ENCODE measurements around the gene LDLRAD1.
"Not testable (repeated sequence)": the region's sequence is repeated elsewhere in the genome, so short reads cannot be mapped to it uniquely, and the experiment has no call there.

The LDLRAD1 gene

DNA sequence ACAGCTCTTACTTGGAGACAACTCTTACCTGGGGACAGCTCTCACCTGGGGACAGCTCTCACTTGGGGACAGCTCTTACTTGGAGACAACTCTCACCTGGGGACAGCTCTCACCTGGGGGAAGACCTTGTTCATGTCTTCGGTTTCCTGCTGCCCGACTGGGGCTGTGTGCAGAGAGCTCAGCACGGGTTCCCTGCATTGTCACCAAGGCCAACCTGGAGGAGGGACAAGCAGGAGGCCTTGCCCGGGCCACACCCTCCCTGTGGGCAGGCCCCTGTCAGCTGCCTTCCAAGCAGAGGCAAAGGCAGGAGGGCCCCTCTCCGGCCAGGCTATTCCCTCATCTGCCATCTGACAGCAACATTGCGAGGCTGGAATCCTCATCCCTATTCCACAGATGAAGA lies at the start of gene LDLRAD1:
Gene LDLRAD1 (minus strand): TSS at position 208 of the 400 bp plus-strand sequence. CDS start 74 bp downstream, at position 134.
- peaks cover 25% of the 10 kb centered on the region for H3K27me3 Mint-ChIP-seq
- CTCF ChIA-PET: no interaction called here

DNA sequence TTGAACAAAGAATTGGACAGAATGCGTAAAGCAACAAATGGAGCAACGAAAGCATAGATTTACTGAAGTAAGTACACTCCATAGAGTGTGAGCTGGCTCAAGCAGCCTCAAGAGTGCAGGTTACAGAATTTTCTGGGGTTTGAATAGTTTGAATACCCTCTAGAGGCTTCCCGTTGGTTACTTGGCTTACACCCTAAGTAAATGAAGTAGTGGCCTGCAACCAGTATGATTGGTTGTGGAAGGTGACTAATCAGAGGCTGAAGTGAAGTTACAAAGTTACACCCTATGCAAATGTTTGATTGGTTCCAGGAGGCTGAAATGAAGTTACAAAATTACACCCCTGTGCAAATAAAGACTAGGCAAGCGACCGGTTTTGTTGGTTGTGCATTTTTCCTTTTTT lies 46.3 kb upstream of the LDLRAD1 start:
- no peak for DNase-seq
- Mint-ChIP-seq H3K27me3 (no peaks in the 10 kb centered on the region), H3K27ac (no peak overlapping the region), H3K9me3 (no peaks in the 10 kb centered on the region), H3K4me3 (no peak overlapping the region), H3K36me3 (peaks cover 17% of the 10 kb centered on the region), H3K4me1 (no peaks in the 10 kb centered on the region)
- CTCF ChIA-PET: no interaction called here

More for the DNA sequence above, at the start of gene LDLRAD1:
- Mint-ChIP-seq H3K9me3 (no peaks in the 10 kb centered on the region), H3K4me1 (no peaks in the 10 kb centered on the region), H3K27ac (peak within 1 kb of the TSS; percentile 58), H3K36me3 (no peaks in the 10 kb centered on the region), H3K4me3 (no peak within 1 kb of the TSS)
- no peak for DNase-seq

GRCh38 chr1:54054438-54054749 lies 36.4 kb upstream of the LDLRAD1 start:
- no peak overlapping the region for H3K4me3 Mint-ChIP-seq
- no peaks in the 10 kb centered on the region for H3K27me3 Mint-ChIP-seq
- no peak overlapping the region for H3K27ac Mint-ChIP-seq
- peaks cover 24% of the 10 kb centered on the region for H3K36me3 Mint-ChIP-seq
- DNase-seq: no peak
- H3K9me3 Mint-ChIP-seq: no peaks in the 10 kb centered on the region
- CTCF ChIA-PET: interaction anchor here (0.9 to 1.5 kb wide), 6 partner anchors 9 to 435 kb away, joined by 3 to 8 read pairs (median 4); no protein-coding TSS in a partner anchor
- H3K4me1 Mint-ChIP-seq: peaks cover 39% of the 10 kb centered on the region

DNA sequence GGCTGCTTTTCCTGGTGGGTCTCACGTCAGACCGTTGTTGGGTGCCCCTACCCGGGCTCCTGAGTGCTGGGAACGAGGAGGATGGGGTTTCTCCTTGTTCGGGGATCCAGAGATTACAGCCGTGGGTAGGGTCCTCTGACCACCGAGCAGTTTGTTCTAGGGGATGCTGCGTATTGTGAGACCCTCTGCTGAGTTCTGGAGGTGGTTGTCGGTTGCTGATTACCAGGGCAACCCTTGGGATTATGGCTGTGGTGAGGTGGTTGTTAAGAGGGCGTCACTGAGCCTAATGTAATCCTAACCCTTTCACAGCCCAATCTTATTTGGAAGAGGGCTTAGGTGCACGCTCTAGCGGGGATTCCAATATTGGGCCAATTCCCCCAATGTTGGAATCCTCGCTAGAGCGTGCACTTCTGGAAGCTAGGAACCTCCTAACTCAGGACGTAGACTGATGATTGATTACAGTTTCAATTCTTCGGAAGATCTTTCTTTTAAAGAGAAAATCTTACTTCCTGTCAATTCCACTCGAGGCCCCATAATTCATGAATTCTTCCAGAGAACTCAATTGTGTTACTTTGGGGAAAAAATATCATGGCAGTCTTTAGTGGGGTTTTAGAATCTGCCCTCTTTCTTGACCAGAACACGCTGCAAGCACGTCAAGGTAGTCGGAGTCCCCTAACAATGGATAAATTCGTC lies 35.9 kb upstream of the LDLRAD1 start:
- Mint-ChIP-seq H3K4me3 (no peak overlapping the region), H3K27me3 (no peaks in the 10 kb centered on the region), H3K4me1 (peaks cover 39% of the 10 kb centered on the region), H3K9me3 (no peaks in the 10 kb centered on the region), H3K36me3 (peaks cover 22% of the 10 kb centered on the region), H3K27ac (no peak overlapping the region)
- CTCF ChIA-PET: interaction anchor here (0.9 to 1.5 kb wide), 6 partner anchors 9 to 436 kb away, joined by 3 to 8 read pairs (median 4); no protein-coding TSS in a partner anchor
- no peak for DNase-seq

DNA sequence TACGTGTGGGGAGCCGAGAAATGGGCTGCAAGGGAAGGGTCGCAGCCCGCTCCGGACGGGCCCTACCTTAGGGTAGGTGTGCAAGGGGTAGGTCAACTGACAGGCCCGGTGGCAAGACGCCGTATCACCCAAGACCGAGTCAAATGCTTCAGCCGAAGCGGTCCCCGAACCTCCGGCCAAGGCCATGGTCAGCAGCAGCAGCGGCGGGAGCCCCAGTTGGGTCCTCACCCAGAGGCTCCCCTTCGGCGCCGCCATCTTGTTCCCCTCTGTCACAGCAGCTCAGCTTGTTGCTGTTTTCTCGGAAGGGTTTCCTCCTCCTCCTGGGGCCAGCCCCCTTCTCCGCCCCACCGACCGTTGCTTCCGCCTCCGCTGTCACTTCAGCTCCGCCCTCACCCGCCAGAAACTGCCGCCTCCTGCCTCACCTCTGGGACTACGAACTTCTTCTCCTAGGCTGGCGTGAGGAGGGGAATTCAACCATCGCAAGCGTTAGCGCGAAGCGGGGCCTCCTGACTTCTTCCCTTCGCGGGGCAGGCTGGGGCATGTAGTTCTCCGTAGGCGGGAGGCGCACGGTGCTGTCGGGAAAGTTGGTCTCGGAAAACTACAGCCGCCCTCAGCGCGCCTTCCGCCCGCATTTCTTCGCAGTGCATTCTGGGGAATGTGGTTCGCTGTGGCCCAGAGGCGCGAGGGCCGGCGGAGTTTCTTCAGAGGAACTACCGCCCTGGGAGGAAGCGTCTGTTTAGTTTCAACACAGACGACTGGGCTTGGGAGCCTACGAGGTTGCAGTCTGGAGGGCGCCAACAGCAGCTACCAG lies 35.2 kb upstream of the LDLRAD1 start, which contains the start of the genes TCEANC2 and TMEM59:
Gene TCEANC2 (plus strand): TSS at position 675 of the 811 bp plus-strand sequence. CDS start 815 bp downstream, outside the sequence.
Gene TMEM59 (minus strand): TSS at position 271 of the 811 bp plus-strand sequence. CDS start 16 bp downstream, at position 255.
- peaks cover 39% of the 10 kb centered on the region for H3K4me1 Mint-ChIP-seq
- H3K27me3 Mint-ChIP-seq: no peaks in the 10 kb centered on the region
- no peak within 1 kb of the TSS for H3K4me3 Mint-ChIP-seq
- CTCF ChIA-PET: interaction anchor here (0.7 kb wide), 1 partner anchor 193 kb away, joined by 3 read pairs; no protein-coding TSS in a partner anchor
- no peak within 1 kb of the TSS for H3K27ac Mint-ChIP-seq
- no peaks in the 10 kb centered on the region for H3K9me3 Mint-ChIP-seq
- DNase-seq: peak; percentile 99
- peaks cover 21% of the 10 kb centered on the region for H3K36me3 Mint-ChIP-seq

- CTCF ChIA-PET: interaction anchor here (0.7 to 1.2 kb wide), 3 partner anchors 22 to 192 kb away, joined by 3 read pairs; no protein-coding TSS in a partner anchor
- H3K4me1 Mint-ChIP-seq: peaks cover 40% of the 10 kb centered on the region
- H3K36me3 Mint-ChIP-seq: peaks cover 16% of the 10 kb centered on the region
- no peaks in the 10 kb centered on the region for H3K9me3 Mint-ChIP-seq
- H3K27ac Mint-ChIP-seq: no peak overlapping the region
- no peak overlapping the region for H3K4me3 Mint-ChIP-seq
- no peaks in the 10 kb centered on the region for H3K27me3 Mint-ChIP-seq
- DNase-seq: peak; percentile 64
Observed at GRCh38 chr1:54052431-54052933, 34.5 kb upstream of the LDLRAD1 start.

DNA sequence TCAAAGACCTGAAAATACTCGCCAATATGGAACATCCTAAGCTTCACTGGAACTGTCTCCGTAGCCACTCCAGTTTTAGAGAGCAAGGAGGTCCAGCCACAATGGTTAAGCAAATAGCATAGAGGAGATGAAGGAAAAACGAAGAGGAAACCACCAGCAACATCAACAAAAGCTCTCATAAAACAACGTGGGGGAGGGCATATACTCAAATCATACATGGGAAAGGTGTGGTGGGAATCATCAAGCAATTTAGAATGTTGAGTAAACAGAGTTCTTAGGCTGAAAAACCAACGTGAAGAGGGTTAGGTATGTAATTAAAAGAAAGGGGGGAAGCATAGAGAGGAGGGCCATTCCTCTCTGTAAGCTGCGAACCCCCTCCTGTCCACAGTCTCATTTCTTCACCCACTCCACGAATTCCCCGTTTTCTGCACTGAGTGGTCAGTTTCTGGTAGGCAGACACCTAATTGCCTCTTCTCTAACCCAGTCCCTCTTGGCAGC lies 34.0 kb upstream of the LDLRAD1 start:
- Mint-ChIP-seq H3K9me3 (no peaks in the 10 kb centered on the region), H3K27ac (no peak overlapping the region), H3K27me3 (no peaks in the 10 kb centered on the region), H3K36me3 (peaks cover 17% of the 10 kb centered on the region), H3K4me1 (peaks cover 41% of the 10 kb centered on the region), H3K4me3 (no peak overlapping the region)
- CTCF ChIA-PET: interaction anchor here (0.7 to 1.2 kb wide), 3 partner anchors 22 to 192 kb away, joined by 3 read pairs; no protein-coding TSS in a partner anchor
- DNase-seq: no peak

- DNase-seq, H3K4me3 Mint-ChIP-seq, H3K27me3 Mint-ChIP-seq, H3K27ac Mint-ChIP-seq, H3K9me3 Mint-ChIP-seq: not testable (repeated sequence)
- Mint-ChIP-seq H3K36me3 (peaks cover 17% of the 10 kb centered on the region), H3K4me1 (peaks cover 30% of the 10 kb centered on the region)
- CTCF ChIA-PET: interaction anchor here (1.0 kb wide), 1 partner anchor 263 kb away, joined by 3 read pairs; no protein-coding TSS in a partner anchor
Observed at GRCh38 chr1:54050435-54050834, 32.4 kb upstream of the LDLRAD1 start.

DNA sequence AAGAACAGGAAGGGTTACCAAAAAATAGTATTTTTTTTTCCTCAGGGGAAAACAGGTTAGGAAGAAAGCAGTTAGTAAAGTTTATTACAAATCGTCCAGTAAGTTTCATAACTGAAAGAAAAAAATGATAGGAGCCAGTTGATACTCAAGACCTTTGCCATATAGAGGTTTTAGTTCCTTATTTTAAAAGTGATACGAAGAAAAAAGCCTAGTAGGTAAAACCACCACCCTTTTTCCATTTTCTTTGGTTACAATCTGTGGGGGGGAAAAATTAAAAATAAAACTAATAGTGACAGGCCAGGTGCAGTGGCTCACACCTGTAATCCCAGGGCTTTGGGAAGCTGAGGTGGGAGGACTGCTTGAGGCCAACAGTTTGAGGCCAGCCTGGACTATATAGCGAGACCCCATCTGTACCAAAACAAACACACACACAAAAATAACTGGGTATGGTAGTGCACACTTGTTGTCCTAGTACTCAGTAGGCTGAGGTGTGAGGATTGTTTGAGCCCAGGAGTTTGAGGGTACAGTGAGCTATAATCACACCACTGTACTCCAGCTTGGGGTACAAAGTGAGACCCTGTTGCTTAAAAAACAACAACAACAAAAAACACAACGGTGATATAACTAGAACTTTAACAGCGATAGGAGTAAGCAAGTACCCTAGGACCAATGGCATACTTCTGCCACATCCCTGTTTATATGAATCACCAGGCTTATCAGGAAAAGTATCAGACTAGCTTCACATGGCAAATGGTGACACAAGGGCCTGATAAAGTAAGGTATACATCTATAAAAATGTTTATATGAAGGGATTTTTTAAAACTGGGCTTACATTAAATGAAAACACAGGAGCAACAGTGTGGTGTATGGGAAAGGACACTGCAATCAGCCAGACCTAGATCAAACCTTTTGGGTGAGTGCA lies 29.7 kb upstream of the LDLRAD1 start:
- CTCF ChIA-PET: interaction anchor here (0.5 kb wide), 1 partner anchor 11 kb away, joined by 3 read pairs; no protein-coding TSS in a partner anchor
- Mint-ChIP-seq H3K36me3 (peaks cover 27% of the 10 kb centered on the region), H3K9me3 (no peaks in the 10 kb centered on the region), H3K4me1 (peaks cover 16% of the 10 kb centered on the region), H3K27ac (no peak overlapping the region), H3K4me3 (no peak overlapping the region), H3K27me3 (no peaks in the 10 kb centered on the region)
- DNase-seq: no peak

DNA sequence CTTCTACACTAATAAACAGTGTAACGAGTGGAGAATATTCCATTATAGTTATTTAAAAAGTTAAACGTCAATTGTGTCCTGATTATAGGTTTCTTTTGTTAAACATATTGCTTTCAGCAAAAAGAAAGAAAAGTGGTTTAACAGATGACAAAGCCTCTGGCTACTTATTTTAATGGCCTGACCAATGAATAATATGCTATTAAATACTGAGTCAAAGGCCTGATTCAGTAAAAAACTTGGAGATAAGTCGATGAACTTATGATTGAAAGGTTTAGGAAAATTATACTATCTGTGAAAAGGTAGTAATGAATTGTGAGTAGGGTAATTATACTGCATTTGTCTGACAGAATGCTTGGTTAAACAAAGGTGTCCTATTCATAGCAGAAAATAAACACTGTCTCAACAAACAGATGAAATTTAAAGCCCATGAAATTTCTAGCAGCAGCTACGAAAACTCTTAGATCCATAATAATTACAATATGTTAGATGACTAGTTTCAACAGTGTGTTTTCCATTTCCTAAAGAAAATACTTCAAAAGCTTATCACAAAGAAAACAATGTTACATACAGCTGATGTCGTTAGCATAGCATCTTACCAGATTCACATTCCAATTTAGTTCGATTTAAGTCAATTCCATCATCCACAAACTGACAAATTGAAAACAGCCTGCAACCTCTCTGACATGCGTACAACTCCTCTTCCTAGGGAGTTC lies 28.8 kb upstream of the LDLRAD1 start:
- Mint-ChIP-seq H3K27me3 (no peaks in the 10 kb centered on the region), H3K4me1 (peaks cover 16% of the 10 kb centered on the region), H3K4me3 (no peak overlapping the region), H3K36me3 (peaks cover 35% of the 10 kb centered on the region), H3K27ac (no peak overlapping the region), H3K9me3 (no peaks in the 10 kb centered on the region)
- no peak for DNase-seq
- CTCF ChIA-PET: interaction anchor here (0.5 to 1.3 kb wide), 2 partner anchors 10 to 22 kb away, joined by 3 read pairs; no protein-coding TSS in a partner anchor

DNA sequence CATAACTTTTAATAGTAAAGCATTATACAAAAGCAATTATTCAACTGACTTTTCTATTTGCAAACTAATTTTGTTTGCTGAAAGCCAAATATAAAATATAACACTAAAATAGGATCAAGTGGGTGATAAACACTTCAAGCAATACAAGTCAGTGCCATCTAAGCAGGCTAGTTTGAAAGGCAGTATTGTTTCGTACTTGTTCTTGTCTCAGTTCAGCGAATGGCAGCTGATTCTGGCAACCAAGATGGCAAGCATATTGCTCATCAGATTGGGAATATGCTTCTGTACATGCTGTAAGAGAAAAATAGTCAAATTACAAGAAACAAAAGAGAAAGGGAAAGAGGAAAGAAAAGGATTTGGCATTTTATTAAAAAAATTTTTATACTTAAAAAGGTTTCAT lies 27.5 kb upstream of the LDLRAD1 start:
- CTCF ChIA-PET: no interaction called here
- H3K27me3 Mint-ChIP-seq: no peaks in the 10 kb centered on the region
- H3K36me3 Mint-ChIP-seq: peaks cover 40% of the 10 kb centered on the region
- H3K4me1 Mint-ChIP-seq: peaks cover 13% of the 10 kb centered on the region
- H3K4me3 Mint-ChIP-seq: no peak overlapping the region
- H3K27ac Mint-ChIP-seq: no peak overlapping the region
- DNase-seq: no peak
- no peaks in the 10 kb centered on the region for H3K9me3 Mint-ChIP-seq

DNA sequence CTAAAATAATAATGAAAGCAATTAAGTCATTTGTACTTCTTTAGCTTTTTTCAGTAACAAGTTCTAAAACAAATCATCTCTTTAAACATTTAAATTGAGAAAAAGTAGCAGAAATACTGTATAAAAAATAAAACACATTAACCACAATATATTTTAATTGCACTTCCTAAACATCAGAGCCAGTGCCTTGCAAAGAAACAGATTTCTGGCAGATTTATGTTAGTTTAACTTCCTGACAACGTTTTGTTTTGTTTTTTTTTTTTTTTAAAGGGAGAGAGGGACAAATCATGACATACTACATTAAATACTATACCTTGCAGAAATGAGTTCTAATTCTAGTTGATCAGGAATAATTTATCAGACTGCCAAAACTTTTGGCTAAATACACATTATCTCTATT lies 23.8 kb upstream of the LDLRAD1 start:
- no peaks in the 10 kb centered on the region for H3K9me3 Mint-ChIP-seq
- peaks cover 51% of the 10 kb centered on the region for H3K36me3 Mint-ChIP-seq
- no peaks in the 10 kb centered on the region for H3K4me1 Mint-ChIP-seq
- CTCF ChIA-PET: interaction anchor here (0.9 to 1.9 kb wide), 2 partner anchors 181 kb away, joined by 3 to 5 read pairs; no protein-coding TSS in a partner anchor
- H3K27me3 Mint-ChIP-seq: no peaks in the 10 kb centered on the region
- DNase-seq: no peak
- no peak overlapping the region for H3K4me3 Mint-ChIP-seq
- H3K27ac Mint-ChIP-seq: no peak overlapping the region

DNA sequence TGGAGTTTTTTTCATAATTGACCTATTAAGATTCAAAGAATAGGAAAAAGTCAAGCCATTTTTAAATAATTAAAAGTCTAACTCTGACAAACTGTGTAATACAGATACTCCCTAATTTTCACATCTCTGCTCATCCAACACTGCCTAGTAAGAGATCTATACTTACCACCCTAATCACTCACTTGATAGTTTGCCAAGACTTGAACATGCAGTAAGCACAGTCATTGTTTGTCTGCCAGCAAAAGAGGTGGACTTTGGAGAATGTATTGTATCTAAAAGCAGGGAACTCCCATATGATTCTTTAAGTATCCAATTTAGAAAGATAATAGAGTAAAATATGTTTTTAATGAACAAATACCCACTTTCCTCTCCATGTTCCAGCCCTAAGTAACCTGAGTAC lies 19.5 kb upstream of the LDLRAD1 start:
- Mint-ChIP-seq H3K27ac (no peak overlapping the region), H3K36me3 (peaks cover 47% of the 10 kb centered on the region), H3K4me3 (no peak overlapping the region), H3K9me3 (no peaks in the 10 kb centered on the region), H3K4me1 (no peaks in the 10 kb centered on the region), H3K27me3 (no peaks in the 10 kb centered on the region)
- DNase-seq: no peak
- CTCF ChIA-PET: interaction anchor here (0.6 kb wide), 1 partner anchor 1212 kb away, joined by 3 read pairs; no protein-coding TSS in a partner anchor
